Activated CD4-positive, alpha-beta T cell treated with anti-CD3 and anti-CD28 coated beads for 24 hours (primary cell): ENCODE data around the gene CLEC4A.
"Not testable (repeated sequence)": the region's sequence is repeated elsewhere in the genome, so short reads cannot be mapped to it uniquely, and the experiment has no call there.

Source experiments
- DNase-seq, 2 donors: peaks; one replicate each; pipeline ENCODE4 v3.0.0-alpha.2; 2020; ENCODE audit warnings: low read depth in 2 of 2

CLEC4A gene

GRCh38 chr12:8134398-8134930 lies 11.0 kb downstream of the CLEC4A start:
- DNase-seq = not testable (repeated sequence)

- DNase-seq = not testable (repeated sequence)
These were observed 18.2 kb downstream of the CLEC4A start for GRCh38 chr12:8141647-8142046.

- no peak for DNase-seq
These were observed 19.8 kb downstream of the CLEC4A start for GRCh38 chr12:8143261-8143660.

- no peak for DNase-seq
These were observed 22.5 kb downstream of the CLEC4A start for GRCh38 chr12:8145754-8146441.

GRCh38 chr12:8146442-8146771 lies 23.0 kb downstream of the CLEC4A start:
- no peak for DNase-seq

GRCh38 chr12:8154526-8154925 lies 31.1 kb downstream of the CLEC4A start:
- no peak for DNase-seq

- DNase-seq = no peak
These were observed 33.0 kb downstream of the CLEC4A start for GRCh38 chr12:8156416-8156815.

- DNase-seq = no peak
These were observed 33.4 kb downstream of the CLEC4A start, which contains the start of gene ZNF705A for GRCh38 chr12:8156845-8157244. TSS of gene ZNF705A (plus strand) at chr12:8157015. CDS start at chr12:8172626, 15,611 bp downstream.

GRCh38 chr12:8157484-8158198 lies 34.2 kb downstream of the CLEC4A start:
- no peak for DNase-seq

GRCh38 chr12:8172911-8173310 lies 49.5 kb downstream of the CLEC4A start:
- not testable (repeated sequence) for DNase-seq

GRCh38 chr12:8179989-8180585 lies 56.7 kb downstream of the CLEC4A start:
- peak; percentile 44 to 64 for DNase-seq

GRCh38 chr12:8181271-8181670 lies 57.9 kb downstream of the CLEC4A start:
- not testable (repeated sequence) for DNase-seq

GRCh38 chr12:8182923-8183322 lies 59.5 kb downstream of the CLEC4A start:
- not testable (repeated sequence) for DNase-seq

GRCh38 chr12:8183346-8183745 lies 59.9 kb downstream of the CLEC4A start:
- DNase-seq = not testable (repeated sequence)

GRCh38 chr12:8184206-8184605 lies 60.8 kb downstream of the CLEC4A start:
- not testable (repeated sequence) for DNase-seq

- not testable (repeated sequence) for DNase-seq
These were observed 64.7 kb downstream of the CLEC4A start for GRCh38 chr12:8188088-8188487.
